CD4-positive, alpha-beta T cell treated with Interleukin-12 subunit alpha and Interleukin-12 subunit beta, for 1 hour (primary cell): Measurements from ENCODE around the gene NDUFB5.
"Not testable (repeated sequence)": the region's sequence is repeated elsewhere in the genome, so short reads cannot be mapped to it uniquely, and the experiment has no call there.

Experiments used
- DNase-seq: peaks from one replicate; pipeline ENCODE4 v3.0.0-alpha.2; 2020

Gene NDUFB5

DNA sequence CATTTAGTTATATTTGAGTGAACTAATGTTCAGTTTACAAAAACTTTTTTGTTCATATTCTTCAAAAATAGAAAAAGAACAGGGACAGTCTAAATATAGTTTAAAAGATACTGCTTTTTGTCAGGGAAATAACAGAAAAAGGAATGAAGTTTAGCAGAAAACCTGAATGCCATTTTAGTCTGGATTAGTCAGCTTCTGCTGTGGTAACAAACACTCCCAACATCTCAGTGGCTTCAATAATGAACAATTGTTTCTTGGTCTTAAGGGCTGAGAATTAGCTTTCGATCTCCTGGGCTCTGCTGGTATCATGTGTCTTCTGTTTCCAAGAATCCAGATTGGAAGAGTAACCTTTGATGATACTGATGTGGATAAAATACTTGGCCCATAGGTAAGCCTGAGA is 35.9 kb downstream of the NDUFB5 start:
- DNase-seq, result no peak

DNA sequence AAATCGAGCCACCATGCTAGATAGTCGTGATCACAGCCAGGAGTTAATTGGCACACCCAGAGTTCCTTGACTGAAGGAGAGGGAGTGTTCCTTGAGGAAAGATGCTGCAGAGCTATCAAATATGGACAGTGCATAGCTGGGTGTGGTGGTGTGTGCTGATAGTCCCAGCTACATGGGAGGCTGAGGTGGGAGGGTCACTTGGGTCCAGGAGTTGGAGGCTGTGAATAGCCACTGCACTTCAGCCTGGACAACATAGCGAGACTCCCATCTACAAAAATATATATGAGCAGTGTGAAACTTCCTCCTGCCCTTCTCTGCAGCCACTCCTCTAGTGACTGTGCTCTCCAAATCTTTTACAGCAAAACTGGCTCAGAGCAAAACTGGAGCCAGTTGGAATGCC is 38.3 kb downstream of the NDUFB5 start:
- DNase-seq, result no peak

DNA sequence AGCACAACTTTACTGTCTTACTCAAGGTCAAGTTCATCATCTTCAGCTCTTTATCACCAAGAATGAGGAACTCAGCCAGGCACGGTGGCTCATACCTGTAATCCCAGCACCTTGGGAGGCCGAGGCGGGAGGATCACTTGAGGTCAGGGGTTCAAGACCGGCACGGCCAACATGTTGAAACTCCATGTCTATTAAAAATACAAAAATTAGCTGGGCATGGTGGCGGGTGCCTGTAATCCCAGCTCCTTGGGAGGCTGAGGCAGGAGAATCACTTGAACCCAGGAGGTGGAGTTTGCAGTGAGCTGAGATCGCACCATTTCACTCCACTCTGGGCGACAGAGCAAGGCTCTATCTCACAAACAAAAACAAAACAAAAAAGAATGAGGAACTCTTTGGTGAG is 39.2 kb downstream of the NDUFB5 start:
- DNase-seq, result not testable (repeated sequence)

DNA sequence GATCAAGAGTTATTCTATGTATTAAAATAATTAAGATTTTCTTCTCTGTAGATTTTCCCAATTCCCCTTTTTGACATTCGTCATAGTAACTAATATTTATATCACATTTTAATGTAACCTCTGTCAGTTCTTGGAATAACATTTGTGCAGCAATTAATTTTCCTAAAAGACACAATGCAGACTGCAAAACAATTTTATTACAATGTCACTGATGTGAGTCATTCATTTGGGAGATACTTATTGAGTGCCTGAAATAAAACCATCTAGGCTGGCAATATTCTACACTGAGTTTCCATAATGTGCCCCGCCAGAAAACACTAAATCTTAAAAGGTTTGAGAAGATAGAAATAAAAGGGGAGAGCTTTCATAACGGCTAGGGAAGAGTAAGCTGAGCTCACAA is 41.6 kb downstream of the NDUFB5 start:
- no peak for DNase-seq

DNA sequence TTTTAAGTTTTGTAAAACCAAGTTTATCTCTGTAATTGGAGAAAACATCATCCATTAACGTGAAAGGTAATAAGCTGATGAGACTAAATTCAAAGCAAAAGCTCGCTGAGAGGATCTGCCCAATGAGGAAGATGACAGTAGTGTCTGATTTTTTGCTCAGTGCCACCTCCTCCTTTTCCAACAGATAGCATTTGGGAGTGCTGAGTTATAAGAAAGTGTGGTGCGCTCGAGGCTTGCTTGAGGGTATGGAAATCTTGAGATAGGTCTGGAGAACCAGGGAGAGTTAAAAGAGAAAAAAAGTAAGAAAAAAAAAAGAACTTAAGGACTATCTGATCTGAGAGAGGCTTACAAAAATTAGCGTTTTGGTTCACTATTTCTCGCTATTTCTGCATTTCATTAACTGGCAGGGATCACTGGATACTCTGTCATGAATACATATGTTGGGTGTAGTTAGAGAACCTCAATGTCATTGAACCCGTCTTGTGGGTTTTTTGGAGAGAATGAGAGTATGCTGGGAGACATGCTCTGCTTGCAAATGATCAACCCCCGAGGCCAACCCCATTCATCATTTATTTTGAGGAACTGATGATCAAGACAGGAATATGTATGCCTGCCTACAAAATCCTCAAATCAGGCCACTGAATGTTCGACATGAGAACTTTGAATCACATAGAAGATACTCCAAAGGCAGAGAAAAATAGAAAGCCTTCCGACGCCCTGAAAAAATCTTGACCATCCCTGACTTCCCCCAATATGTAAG is 47.3 kb downstream of the NDUFB5 start:
- no peak for DNase-seq

DNA sequence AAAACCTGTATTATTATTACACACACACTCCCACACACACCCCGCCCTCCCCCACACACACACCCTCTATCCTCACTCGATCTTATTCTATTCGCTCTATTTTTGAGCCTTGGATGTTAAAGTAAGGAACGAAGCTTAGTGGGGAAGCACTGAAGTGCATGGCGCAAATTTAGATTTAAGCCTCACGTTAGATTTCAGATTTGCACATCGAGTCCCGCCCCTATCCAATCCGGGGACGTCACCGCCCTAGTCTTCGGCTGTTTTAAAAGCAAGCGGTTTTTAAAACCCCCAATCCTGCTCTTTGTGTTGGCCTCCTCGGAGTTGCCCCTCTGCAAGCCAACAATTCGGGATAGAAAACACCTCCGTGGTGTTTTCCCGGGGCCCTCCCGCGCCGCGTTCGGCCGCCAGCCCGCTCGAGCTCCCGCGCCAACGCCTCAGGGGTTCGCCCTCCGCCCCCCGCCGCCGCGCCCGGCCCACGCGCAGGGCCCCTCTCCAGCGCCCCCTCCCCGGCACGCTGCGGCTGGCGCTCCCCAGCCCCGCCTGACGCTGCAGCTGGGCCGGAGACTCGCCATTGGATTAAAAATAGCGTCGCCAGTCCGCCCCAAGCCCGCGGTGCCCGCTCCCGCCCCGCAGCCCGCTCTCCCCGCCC is 48.0 kb downstream of the NDUFB5 start, which contains the start of gene USP13:
Gene USP13 (plus strand): TSS at position 594 of the 649 bp plus-strand sequence. CDS start 186 bp downstream, outside the sequence.
- peak; percentile 66 for DNase-seq

DNA sequence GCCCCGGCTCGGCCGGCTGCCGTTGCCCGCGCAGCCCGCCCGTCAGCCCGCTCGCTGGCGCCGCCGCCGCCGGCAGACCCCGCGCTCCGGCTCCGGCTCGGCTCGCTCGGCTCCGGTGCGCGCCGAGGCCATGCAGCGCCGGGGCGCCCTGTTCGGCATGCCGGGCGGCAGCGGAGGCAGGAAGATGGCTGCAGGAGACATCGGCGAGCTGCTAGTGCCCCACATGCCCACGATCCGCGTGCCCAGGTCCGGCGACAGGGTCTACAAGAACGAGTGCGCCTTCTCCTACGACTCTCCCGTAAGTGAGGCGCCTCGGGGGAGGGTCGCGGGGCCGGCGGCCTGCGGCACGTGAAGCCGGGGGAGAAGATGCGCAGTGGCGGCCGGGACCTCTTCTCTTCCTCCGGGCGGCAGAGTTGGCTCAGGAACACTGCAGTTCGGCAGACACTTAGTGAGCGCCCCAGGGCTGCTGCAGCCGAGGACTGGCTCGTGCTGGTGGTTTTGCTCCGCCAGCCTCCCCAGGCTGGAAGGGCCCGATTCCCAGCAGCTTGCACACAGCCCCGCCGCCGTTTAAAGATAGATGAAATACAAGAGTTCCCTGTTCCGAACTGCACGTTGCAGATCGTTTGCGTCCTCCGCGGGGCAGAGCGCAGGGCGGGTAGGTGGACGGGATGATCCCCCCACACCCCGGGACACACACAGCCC is 48.7 kb downstream of the NDUFB5 start:
- DNase-seq, result peak; percentile 62

DNA sequence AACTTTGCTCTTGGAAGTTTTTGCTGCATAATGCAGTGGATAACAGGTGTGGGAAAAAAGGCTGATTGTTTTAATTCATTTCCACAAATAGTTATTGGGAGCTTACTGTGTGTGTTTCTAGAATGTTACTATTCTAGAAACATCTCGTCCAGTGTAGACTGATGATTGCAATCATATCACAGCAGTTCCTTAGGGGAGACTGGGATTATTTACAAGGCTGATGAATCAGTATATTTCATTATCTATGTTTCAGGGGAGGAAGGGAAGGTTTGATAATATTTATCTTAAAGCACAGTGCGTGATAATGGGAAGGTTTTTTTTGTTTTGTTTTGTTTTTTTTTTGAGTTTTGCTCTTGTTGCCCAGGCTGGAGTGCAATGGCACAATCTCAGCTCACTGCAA is 50.6 kb downstream of the NDUFB5 start:
- DNase-seq, result no peak

DNA sequence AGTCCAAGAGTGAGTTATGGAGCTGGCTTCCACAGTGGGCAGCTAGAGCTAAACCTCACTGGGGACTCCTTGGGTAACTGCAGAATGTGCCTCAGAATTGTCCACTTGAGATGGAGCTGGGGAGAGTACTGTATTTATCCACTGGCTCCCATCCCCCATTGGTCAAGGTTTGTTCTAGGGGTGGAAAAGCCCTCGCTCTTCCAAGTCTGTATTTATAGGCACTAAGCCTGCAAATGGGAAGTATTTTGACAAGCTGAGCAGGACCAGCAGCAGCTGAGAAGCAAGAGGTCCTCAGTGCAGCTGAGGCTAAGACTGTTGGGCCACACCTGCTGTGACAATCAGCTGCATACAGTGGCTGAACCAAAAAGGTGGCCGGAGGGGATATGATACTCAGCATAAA is 54.0 kb downstream of the NDUFB5 start:
- DNase-seq, result no peak

DNA sequence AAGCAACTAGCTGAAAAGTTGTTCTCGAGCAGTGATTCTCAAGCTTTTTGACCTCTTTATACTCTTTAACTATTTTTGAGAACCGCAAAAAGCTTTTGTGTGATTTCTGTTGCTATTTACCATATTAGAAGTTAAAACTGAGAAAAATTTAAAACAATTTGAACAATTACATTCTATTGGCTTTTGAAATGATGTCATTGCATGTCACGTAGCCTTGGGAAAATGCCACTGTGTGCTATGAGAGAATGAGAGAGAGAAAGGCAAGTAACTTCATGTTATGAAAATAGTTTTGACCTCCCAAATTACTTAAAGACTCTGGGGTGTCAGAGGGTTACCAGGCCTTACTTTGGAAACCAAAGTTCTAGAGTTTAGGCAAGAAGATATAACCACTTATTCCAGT is 56.3 kb downstream of the NDUFB5 start:
- no peak for DNase-seq

DNA sequence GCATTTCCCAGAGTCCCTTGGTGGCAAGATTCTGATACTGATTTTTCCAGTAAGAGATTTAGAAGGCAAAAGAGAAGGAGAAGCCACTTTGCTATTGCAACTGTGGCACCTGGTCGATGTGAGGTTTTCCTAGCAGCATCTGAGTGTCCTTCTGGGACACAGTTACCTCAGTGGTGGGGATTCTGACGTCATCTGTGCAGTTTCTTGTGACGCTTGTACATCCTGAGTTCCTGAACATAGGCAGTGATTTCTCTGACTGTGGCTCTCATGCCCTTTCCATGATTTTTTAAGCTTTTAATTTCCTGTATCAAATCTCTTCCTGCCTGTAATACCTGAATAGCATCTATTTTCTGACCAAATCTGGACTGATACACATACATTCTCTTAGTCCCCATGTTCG is 57.2 kb downstream of the NDUFB5 start:
- DNase-seq, result no peak

DNA sequence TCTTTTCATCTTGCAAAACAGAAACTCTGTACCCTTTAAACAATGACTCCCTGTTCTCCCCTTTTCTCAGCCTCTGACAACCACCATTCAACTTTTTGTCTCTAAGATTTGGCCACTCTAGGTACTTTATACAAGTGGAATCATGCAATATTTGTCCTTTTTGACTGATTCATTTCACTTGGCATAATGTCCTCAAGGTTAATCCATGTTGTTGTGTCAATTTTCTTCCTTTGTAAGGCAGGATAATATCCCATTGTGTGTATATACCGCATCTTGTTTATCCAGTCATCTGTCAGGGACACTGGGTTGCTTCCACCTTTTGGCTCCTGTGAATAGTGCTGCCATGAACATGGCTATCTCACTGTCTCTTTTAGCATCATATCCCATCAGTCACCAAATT is 58.5 kb downstream of the NDUFB5 start:
- DNase-seq, result no peak

DNA sequence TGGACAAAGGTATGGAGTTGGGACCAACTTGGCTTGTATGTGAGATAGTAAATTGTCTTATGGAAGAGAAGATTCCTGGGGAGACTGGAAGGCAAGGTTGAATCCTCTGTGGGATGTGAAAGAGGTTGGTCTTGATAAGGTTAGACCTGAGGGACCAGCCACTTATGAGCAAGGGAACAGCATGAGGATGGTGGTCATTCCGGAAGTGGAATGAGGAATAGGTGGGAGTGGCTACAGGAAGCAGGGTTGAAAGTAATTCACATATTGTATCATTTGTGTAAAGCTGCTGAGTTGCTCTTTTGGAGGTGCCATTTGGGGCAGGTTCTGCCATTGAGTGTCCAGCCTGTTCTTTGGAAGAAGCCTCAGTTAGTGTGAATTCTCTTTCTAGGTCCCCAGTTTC is 61.4 kb downstream of the NDUFB5 start:
- DNase-seq, result no peak

DNA sequence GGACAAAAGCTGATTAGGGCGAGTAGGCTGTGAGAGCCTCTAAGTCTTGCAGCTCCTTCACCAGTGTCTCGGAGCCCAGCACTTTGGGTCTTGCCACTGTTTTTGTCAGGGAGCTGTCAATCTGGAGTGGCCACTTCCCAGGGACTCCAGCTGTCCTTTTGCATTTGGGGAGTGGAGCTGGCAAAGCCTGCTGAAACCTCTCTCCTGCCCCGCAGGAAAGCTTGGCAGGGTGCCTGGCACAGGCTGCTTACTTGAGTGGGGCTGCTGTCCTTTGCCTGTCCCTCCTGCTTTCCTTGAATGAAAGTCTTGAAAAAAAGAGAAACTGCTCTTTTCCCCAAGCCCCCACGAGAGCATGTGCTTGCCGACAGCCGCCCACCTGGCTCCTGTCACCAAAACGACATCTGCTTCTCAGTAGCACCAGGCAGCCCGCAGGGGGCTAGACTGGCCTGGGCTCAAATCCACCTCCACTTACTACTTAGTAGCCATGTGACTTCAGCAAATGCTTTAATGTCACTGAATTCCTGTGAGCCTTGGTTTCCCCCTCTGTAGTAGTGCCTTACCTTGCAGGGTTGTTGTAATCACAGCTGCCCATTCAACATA is 61.9 kb downstream of the NDUFB5 start:
- DNase-seq, result no peak

DNA sequence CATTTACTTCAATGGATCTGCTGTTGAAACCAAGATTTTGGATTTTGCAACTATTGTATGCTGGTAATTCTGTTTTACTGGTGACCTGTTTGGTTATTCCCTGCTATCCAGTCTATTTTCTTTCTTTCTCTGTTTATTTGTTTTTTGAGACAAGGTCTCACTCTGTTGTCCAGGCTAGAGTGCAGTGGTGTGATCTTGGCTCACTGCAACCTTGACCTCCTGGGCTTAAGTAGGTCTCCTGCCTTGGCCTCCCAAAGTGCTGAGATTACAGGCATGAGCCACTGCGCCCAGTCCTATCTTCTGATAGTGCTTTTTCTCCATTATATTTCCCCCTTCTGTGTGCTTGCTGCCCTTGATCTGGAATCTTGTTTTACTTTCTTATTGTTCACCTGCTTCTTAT is 63.8 kb downstream of the NDUFB5 start:
- DNase-seq, result no peak

DNA sequence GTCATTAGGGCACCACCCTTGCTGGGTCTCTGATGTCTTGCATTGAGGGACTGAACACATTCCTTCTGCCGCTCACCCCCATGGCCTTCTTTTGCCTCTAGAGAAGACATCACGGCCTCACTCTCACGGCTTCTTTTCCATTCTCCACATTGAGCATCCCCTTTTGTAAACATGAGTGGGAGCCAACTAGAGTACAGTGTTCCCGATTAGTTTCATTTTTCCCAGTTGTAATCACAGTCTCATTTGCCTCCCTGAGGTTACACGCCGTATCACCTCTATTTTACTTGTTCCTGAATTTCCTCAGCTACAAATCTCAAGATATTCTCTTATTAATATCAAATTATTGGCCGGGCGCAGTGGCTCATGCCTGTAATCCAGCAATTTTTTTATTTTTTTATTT is 65.7 kb downstream of the NDUFB5 start:
- no peak for DNase-seq

DNA sequence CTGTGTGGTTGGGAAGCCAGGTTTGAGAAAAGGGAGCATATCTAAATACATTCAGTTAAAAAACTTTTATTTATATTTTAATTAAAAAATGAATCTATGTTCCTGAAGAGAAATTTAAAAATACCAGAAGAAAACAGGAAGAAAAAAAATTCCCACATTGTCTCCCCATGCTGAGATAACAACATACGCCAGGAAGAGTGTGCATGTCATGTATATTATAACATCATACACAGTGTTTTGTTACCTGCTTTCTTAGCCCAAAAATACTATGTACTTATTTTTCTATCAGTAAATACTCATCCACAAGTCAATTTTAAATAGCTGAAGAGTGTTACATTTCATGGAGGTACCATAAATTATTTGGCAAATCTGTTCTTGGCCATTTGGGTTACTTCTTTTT is 66.7 kb downstream of the NDUFB5 start:
- DNase-seq, result no peak

DNA sequence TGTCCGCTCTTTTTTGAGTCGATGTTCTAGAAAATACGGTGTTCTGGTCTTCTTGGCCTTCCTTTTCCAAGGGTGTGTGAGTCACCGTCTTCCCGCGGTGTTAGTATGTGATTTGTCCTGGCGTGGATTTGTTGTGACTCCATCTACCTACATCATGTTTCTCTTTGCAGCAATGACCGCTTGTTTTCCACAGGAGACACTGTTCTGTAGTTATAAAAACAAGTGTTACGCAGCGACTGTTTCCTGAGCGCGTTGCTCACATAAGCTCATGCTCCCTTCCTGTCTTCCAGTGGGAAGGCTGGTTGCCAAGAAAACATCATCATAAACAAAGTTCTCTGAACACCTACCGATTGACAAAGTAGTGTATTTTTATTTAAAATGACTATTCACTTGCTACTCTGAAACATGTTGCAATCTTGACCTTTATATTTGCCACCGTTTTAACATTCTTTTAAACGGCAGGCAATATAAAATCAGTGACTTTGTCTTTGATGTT is 67.2 kb downstream of the NDUFB5 start:
- DNase-seq, result no peak

DNA sequence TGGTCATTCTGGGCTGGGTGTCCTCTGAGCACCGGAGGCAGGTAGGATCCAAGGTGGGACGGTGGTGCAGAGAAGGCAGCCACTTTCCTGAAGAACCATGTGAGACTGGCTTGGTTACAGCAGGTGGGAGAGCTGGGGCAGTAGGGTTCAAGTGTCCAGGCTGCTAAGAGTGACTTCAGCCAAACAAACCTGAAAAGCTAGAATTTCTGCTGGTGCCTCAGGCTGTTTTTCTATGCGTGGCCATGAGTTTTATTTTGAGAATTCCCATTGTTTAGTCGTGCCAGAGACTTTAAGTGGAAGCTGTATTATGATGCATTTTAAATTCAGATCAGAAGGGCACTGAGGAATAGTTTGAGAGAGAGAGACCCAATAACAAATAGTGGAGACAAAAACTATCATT is 68.3 kb downstream of the NDUFB5 start:
- no peak for DNase-seq

DNA sequence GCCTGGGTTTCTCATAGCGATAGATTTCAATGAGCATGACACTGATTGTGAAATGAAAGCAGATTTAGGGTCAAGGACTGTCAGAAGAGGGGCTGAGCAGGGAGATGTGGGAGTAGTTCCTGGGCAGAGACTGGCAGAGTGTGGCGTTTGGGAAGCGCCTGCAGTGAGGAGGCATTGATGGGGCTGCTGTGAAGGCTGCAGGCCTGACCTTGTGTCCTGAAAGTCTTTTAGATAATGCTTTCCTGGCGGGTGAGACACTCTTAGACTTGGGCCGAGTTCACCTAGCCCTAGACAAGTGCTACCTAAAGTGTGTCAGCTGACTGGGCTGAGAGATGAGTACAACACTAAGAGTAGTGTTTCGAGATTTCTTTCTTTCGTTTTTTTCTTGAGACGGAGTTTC is 68.9 kb downstream of the NDUFB5 start:
- DNase-seq, result no peak

DNA sequence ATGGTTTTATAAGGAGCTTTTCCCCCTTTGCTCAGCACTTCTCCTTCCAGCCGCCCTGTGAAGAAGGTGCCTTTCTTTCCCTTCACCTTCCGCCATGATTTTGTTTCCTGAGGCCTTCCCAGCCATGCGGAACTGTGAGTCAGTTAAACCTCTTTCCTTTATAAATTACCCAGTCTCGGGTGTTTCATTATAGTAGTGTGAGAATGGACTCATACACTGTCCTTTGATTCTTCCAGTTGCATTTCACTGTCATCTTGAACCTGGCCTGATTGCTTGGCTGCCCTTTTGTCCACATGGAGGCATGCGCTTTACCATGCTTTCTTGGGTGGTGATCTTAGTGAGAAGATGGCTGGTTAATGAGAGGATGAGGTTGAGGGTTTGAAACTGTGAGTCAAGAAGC is 71.5 kb downstream of the NDUFB5 start:
- no peak for DNase-seq
